Smooth muscle cell (in vitro differentiated cells): ENCODE measurements around the gene WNT8B. TPM values are rescaled to one million over a fixed set of nuclear protein-coding genes. Genes with fewer than 3 reads are reported as not detected.
A peak's percentile ranks its signal among the peaks of the same experiment; 100 is the strongest.

Source experiments
- DNase-seq: peaks from one replicate; lab custom pipeline; 2025; ENCODE audit not compliant: unreplicated experiment; lab: John Stamatoyannopoulos, UW
- H2AFZ ChIP-seq: fragments of 200-600 bp; sonication (generic); 2 replicates; pipeline ENCODE4 v1.6.0; 2016; ENCODE audit warnings: antibody characterized with exemption, low read depth, mild to moderate bottlenecking
- H3F3A ChIP-seq: fragments of 200-600 bp; sonication (generic); 2 replicates; pipeline ENCODE4 v1.6.0; 2017; ENCODE audit warnings: antibody characterized with exemption, low read depth
- H3K27ac ChIP-seq: fragments of 200-600 bp; sonication (generic); 2 replicates; pipeline ENCODE4 v1.5.1; 2016; ENCODE audit warnings: low read depth, mild to moderate bottlenecking
- H3K27me3 ChIP-seq: fragments of 200-600 bp; sonication (generic); 2 replicates; pipeline ENCODE4 v1.6.1; 2016; ENCODE audit warnings: low read depth, mild to moderate bottlenecking
- H3K36me3 ChIP-seq: fragments of 200-600 bp; sonication (generic); 2 replicates; pipeline ENCODE4 v1.5.1; 2016; ENCODE audit warnings: low read depth
- H3K4me1 ChIP-seq: fragments of 200-600 bp; sonication (generic); 2 replicates; pipeline ENCODE4 v1.5.1; 2016; ENCODE audit warnings: low read depth
- H3K4me2 ChIP-seq: fragments of 200-600 bp; sonication (generic); 2 replicates; pipeline ENCODE4 v1.6.0; 2016; ENCODE audit warnings: mild to moderate bottlenecking
- H3K4me3 ChIP-seq: fragments of 200-600 bp; sonication (generic); 2 replicates; pipeline ENCODE4 v1.5.1; 2016; ENCODE audit warnings: mild to moderate bottlenecking
- H3K79me2 ChIP-seq: fragments of 200-600 bp; sonication (generic); 2 replicates; pipeline ENCODE4 v1.6.0; 2016; ENCODE audit warnings: low read depth, mild to moderate bottlenecking
- H3K9ac ChIP-seq: fragments of 200-600 bp; sonication (generic); 2 replicates; pipeline ENCODE4 v1.6.0; 2016; ENCODE audit warnings: low read depth
- H3K9me3 ChIP-seq: fragments of 200-600 bp; sonication (generic); replicated peaks from 2 replicates; pipeline ENCODE4 v1.5.1; 2016; ENCODE audit warnings: low read depth
- H4K20me1 ChIP-seq: fragments of 200-600 bp; sonication (generic); 2 replicates; pipeline ENCODE4 v1.6.0; 2016; ENCODE audit warnings: low read depth
- CTCF ChIP-seq: fragments of 200-600 bp; sonication (generic); IDR thresholded peaks from 2 replicates; pipeline ENCODE4 v1.5.1; 2017; ENCODE audit warnings: borderline replicate concordance, mild to moderate bottlenecking, antibody characterized with exemption; ENCODE audit not compliant: insufficient read depth, poor library complexity, severe bottlenecking
- WGBS: methylation state at CpG from one replicate; pipeline ENCODE4 v1.1.7; 2016; ENCODE audit warnings: low lambda C conversion rate; 5-methylcytosine and 5-hydroxymethylcytosine counted together
- polyA plus RNA-seq: library from polyadenylated mRNA; unstranded; fragments of >200 nt; fragmentation: Nextera tagmentation; extraction: Ambion mirVana; gene quantifications from 2 replicates; pipeline ENCODE4 v1.2.1, GENCODE V29; 2016
- total RNA-seq: library from RNA; depleted of rRNA; stranded (reverse); fragments of >200 nt; gene quantifications from 2 replicates; pipeline ENCODE4 v1.2.3, GENCODE V29; 2014

WNT8B gene
- total and polyA plus RNA-seq, 2 experiments from 2014 or later, result not detected

DNA sequence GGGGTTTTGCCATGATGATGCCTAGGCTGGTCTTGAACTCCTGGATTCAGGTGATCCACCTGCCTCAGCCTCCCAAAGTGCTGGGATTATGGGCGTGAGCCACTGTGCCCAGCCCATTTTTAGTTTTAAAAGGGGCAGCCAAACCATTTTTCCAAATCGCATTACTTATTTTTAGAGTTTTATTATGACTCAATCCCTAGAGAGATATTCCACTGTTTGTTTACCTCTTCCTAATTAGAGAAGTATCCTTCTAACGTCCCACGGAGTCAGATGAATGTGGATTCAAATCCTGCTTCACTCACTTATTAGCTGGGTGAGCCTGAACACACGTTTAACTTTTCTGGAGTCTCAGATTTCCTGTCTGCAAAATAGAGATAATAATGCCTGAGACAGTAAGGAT is 15.2 kb downstream of the WNT8B start:
- TF ChIP-seq CTCF, result no peak
- H3K27ac ChIP-seq, result no peak overlapping the region
- no peak overlapping the region for H3K4me2 ChIP-seq

DNA sequence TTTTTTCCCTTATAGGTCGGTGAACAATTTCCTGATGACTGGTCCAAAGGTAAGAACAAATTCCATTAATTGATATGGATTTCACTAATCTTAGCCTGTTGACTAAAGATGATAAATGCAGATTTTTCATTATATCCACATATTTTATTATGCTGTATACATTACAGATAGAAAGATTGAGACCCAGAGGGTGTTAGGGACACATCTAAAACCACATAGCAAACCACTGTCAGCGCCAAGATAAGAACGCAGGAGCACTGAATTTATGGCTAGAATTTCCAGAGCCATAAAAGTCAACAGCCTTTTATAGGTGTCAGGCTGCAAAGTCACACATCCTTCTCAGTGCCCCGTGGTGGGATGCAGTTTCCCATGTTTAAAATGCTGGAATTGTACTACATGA is 16.2 kb downstream of the WNT8B start:
- no peaks in the 10 kb centered on the region for H3F3A ChIP-seq
- no peak overlapping the region for H3K9ac ChIP-seq
- peaks cover 15% of the 10 kb centered on the region for H3K4me1 ChIP-seq
- H3K9me3 ChIP-seq, result no peaks in the 10 kb centered on the region
- TF ChIP-seq CTCF, result no peak
- H3K36me3 ChIP-seq, result no peaks in the 10 kb centered on the region
- H3K4me2 ChIP-seq, result no peak overlapping the region
- H2AFZ ChIP-seq, result no peak overlapping the region
- H4K20me1 ChIP-seq, result no peaks in the 10 kb centered on the region
- DNase-seq, result no peak
- H3K79me2 ChIP-seq, result no peaks in the 10 kb centered on the region
- no peak overlapping the region for H3K4me3 ChIP-seq
- H3K27ac ChIP-seq, result no peak overlapping the region
- peaks cover 71% of the 10 kb centered on the region for H3K27me3 ChIP-seq
- 53% methylated on average over 4 of the region's 4 CpGs for WGBS

More for the DNA sequence above, 15.2 kb downstream of the WNT8B start:
- Histone ChIP-seq H3K36me3 (no peaks in the 10 kb centered on the region), H2AFZ (no peak overlapping the region), H4K20me1 (no peaks in the 10 kb centered on the region), H3K27me3 (peaks cover 71% of the 10 kb centered on the region), H3K9me3 (no peaks in the 10 kb centered on the region), H3K4me1 (peaks cover 8% of the 10 kb centered on the region), H3K9ac (no peak overlapping the region), H3K4me3 (no peak overlapping the region), H3K79me2 (no peaks in the 10 kb centered on the region), H3F3A (no peaks in the 10 kb centered on the region)
- WGBS, result 54% methylated on average over 5 of the region's 5 CpGs
- DNase-seq, result no peak

GRCh38 chr10:100480002-100480401 is 17.2 kb downstream of the WNT8B start:
- WGBS, result 73% methylated on average over 2 of the region's 2 CpGs
- Histone ChIP-seq H3K27ac (no peak overlapping the region), H2AFZ (no peak overlapping the region), H3K9me3 (no peaks in the 10 kb centered on the region), H3F3A (no peaks in the 10 kb centered on the region), H4K20me1 (no peaks in the 10 kb centered on the region), H3K79me2 (no peaks in the 10 kb centered on the region), H3K9ac (no peak overlapping the region), H3K4me2 (no peak overlapping the region), H3K4me3 (no peak overlapping the region), H3K27me3 (peaks cover 74% of the 10 kb centered on the region), H3K36me3 (no peaks in the 10 kb centered on the region), H3K4me1 (peaks cover 25% of the 10 kb centered on the region)
- no peak for DNase-seq
- TF ChIP-seq CTCF, result no peak

DNA sequence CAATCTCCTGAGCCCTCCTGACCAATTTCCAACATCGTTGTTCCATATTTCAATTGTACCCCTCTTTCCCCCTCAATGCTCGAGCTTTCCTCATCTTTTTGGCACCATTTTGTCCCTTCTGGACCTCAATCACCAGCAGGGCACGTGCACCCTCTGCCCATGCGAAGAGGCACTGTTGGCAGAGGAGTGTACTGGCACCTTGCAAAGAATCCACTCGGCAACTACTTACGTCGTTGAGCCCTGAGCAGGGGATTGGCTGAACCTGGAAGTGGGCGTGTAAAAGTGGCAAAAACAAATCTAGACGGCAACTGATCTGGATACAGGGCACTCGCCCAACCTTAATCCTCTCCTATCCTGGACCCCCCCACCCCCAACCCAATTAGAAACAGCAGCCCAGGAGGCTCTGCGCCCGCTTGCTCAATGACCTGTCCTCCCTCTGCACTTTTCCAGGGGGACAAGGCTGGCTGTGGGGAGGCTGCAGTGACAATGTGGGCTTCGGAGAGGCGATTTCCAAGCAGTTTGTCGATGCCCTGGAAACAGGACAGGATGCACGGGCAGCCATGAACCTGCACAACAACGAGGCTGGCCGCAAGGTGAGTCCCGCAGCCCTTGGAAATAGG is 18.8 kb downstream of the WNT8B start:
- no peaks in the 10 kb centered on the region for H3F3A ChIP-seq
- H3K27me3 ChIP-seq, result peaks cover 89% of the 10 kb centered on the region
- peak; percentile 32 for DNase-seq
- no peak overlapping the region for H3K27ac ChIP-seq
- peak overlapping the region; percentile 93 for H3K4me2 ChIP-seq
- no peaks in the 10 kb centered on the region for H3K36me3 ChIP-seq
- H3K9ac ChIP-seq, result no peak overlapping the region
- peaks cover 32% of the 10 kb centered on the region for H3K4me1 ChIP-seq
- H3K79me2 ChIP-seq, result no peaks in the 10 kb centered on the region
- H3K4me3 ChIP-seq, result peak overlapping the region; percentile 48
- no peaks in the 10 kb centered on the region for H4K20me1 ChIP-seq
- H2AFZ ChIP-seq, result peak overlapping the region; percentile 55
- no peak for TF ChIP-seq CTCF
- no peaks in the 10 kb centered on the region for H3K9me3 ChIP-seq
- WGBS, result 5% methylated on average over 19 of the region's 19 CpGs
